ENCODE measurements around the gene CAPZB.
"Not testable (repeated sequence)": the region's sequence is repeated elsewhere in the genome, so short reads cannot be mapped to it uniquely, and the experiment has no call there.

GRCh38 chr1:19497443-19497842 lies 12.1 kb upstream of the CAPZB start:
- TF ChIP-seq, protein P1, sequence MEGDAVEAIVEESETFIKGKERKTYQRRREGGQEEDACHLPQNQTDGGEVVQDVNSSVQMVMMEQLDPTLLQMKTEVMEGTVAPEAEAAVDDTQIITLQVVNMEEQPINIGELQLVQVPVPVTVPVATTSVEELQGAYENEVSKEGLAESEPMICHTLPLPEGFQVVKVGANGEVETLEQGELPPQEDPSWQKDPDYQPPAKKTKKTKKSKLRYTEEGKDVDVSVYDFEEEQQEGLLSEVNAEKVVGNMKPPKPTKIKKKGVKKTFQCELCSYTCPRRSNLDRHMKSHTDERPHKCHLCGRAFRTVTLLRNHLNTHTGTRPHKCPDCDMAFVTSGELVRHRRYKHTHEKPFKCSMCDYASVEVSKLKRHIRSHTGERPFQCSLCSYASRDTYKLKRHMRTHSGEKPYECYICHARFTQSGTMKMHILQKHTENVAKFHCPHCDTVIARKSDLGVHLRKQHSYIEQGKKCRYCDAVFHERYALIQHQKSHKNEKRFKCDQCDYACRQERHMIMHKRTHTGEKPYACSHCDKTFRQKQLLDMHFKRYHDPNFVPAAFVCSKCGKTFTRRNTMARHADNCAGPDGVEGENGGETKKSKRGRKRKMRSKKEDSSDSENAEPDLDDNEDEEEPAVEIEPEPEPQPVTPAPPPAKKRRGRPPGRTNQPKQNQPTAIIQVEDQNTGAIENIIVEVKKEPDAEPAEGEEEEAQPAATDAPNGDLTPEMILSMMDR (IDR thresholded peaks at IDR 0.05; ENCODE audit: borderline replicate concordance, extremely low read depth, low read length, poor library complexity, severe bottlenecking): not testable (repeated sequence)
- TF ChIP-seq EZH2 (IDR thresholded peaks at IDR 0.05; ENCODE audit: borderline replicate concordance, low read depth, low read length, severe bottlenecking): not testable (repeated sequence)

All from DND-41 (cell line).